KG1 (cell line): Measurements from ENCODE around the gene MCF2L2.

Experiments
- DNase-seq: peaks from one replicate; lab custom pipeline; 2025; lab: John Stamatoyannopoulos, UW

The MCF2L2 gene

DNA sequence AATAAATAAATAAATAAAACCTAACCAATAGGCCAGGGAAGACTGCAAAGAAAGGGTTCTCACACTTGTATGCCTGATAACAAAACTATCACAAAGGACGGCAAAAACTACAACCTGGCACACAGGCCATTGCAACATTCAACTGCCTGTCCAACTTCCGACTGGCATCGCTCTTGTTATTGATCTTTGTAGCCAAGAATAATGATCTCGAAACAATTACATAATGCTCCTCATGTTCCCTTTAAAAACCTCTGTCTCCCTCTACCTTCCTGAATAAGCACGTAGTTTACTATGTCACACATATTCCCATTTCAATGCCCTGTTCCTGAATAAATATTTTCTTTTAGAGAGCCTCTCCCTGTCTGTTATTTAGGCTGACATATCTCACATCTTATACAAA lies 101.1 kb downstream of the MCF2L2 start:
- DNase-seq = no peak

DNA sequence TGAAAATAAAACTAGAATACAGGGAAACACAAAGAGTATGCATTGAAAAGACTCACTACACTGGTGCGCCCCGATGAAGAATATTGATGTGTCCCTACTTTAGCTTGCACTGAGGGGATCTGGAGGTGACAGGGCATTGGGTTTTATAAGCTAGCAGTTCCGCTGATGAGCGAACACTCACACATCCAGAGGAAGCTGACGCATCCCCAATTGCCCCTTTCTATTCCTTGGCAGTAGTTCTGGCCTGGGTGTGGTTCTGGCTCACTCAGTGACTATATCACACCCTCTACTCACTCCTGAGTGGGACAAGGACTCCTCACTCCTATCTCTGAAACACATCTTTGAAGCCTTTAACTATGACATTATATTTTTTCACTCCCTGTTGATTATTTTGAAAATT lies 104.3 kb downstream of the MCF2L2 start:
- DNase-seq = no peak

GRCh38 chr3:183319371-183319770 lies 109.0 kb downstream of the MCF2L2 start:
- no peak for DNase-seq

- no peak for DNase-seq
Measured at GRCh38 chr3:183318877-183319276, 109.5 kb downstream of the MCF2L2 start.

DNA sequence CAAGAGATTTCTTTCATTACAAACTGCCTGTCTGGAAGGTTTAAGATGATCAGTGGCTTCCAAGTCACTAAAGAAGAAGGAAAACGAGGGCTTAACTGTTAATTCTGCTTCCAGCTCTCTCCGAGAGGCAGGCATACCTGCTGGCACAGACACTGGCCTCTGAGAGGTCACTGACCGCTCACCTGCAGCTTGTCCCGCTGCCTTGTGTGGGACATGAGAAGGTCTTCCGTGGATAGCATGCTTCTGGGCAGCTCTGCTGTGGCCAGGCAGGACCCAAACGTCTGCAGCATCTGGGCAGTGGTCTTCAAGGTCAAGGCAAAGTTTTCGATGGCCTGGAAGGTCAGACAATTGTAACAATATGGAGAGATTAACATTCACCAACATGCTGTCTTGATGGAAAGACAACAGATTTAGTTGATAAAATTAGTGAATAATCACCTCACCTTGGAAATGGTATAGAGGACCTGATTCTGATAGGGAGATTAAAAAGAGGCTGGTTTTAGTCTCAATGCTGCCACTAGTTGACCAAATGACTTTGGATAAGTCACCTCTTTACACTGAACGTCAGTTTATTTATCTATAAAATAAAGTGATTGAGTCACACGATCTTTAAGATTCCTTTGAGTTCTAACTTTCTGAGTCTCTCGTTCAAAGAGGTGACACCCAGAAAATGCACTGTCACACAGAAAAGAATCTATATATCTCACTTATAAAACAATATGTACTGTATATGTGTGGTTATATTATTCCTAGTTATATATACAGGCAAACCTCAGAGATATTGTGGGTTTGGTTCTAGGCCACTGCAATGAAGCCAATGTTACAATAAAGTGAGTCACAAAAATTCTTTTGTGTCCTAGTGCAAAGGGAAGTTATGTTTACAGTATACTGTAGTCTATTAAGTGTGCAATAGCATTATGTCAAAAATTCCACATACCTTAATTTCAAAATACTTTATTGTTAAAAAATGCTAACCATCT lies 110.2 kb downstream of the MCF2L2 start:
- no peak for DNase-seq

DNA sequence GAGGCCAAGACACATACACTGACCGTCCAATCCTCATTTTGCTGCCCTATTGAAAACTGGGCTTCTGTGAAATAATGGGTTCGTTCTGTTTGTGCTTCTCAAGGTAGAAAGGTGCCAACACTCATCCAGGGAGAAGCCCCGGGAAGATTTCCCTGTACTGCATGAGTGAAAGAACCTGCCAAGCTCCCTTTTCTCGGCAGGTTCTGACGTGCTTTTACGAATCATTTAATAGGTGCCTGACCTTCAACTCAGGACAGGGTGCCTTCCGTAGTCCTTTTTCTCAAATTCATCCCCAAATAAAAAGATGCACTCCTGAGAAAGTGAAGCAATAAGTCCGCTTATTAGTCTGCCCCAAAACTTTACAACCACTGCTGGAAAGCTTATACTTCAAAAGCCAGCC lies 111.1 kb downstream of the MCF2L2 start:
- DNase-seq = no peak

- no peak for DNase-seq
Measured at GRCh38 chr3:183315739-183316138, 112.7 kb downstream of the MCF2L2 start.

DNA sequence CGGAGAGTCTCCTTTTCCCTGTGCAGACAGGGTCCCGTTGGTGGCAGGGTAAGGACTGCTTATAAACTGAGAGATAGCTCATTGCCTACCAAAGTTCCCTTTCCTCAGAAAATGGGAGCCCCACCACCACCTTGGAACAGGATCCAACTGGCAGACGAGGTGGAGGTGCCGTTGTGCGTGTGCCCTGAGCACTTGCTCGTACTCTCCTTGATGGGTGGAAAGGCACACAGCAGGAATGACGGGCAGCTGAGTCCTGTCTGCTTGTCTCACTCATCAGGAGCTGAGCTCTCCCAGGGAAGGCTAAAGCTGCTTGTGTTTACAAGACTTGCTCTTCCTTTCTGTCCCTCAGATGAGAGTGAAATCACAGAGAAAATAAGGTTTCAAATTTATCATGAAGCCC lies 114.7 kb downstream of the MCF2L2 start:
- no peak for DNase-seq

- no peak for DNase-seq
Measured at GRCh38 chr3:183313351-183313750, 115.1 kb downstream of the MCF2L2 start.

DNA sequence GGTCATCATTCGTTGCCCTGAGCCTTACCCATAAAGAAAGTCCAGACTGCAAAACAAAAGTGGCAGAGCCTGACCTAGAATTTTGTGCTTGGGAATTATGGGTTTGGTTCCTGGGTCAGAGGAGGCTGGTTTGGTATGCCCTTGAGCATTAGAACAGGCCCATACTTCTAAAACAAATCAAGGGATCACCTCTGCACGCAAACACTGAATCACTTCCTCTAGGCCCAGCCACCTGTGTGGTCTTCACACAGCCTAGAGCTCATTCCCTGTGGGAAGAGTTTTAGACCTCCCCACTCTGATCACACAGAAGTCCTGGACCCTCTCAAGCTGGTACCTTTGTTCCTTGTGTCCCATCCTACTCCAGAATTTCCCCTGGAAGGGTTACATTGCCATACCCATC lies 116.0 kb downstream of the MCF2L2 start:
- DNase-seq = no peak

GRCh38 chr3:183310936-183311335 lies 117.5 kb downstream of the MCF2L2 start:
- DNase-seq = no peak

DNA sequence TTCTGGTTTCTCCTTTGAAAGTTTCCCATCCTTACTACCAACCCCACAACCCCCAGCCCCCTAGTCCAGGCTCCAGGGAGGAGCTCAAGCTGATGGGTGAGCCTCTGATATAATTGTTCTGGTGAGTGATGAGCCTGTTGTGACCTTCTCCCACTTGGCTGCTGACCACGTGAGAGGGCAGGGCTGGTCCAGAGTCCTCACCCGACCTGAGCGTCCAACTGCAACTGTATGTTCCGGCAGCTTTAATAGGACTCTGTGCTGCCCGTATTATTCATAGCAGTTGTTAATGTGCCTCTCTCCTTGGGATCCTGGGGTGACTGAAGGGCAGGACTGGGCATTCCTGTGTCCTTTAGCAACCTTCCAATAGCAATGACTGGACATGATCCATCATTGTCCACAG lies 119.1 kb downstream of the MCF2L2 start:
- DNase-seq = no peak

DNA sequence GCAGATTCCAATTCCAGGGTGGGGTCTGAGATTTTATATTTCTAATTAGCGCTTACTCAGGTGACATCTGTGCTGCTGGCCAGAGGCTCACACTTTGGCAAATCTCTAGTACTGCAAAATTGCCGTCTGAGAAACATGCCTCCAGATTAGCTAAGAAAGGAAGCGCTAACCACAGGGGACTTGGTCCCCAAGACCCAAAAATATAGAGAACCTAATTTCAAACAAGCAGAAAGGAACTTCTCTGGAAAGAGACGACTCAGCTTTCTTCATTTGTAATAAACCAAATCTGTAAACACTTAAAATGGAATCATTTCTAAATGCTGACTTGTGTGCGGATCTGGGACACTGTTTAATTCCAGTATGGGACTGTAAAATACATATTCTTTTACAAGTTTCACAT lies 119.7 kb downstream of the MCF2L2 start:
- no peak for DNase-seq

DNA sequence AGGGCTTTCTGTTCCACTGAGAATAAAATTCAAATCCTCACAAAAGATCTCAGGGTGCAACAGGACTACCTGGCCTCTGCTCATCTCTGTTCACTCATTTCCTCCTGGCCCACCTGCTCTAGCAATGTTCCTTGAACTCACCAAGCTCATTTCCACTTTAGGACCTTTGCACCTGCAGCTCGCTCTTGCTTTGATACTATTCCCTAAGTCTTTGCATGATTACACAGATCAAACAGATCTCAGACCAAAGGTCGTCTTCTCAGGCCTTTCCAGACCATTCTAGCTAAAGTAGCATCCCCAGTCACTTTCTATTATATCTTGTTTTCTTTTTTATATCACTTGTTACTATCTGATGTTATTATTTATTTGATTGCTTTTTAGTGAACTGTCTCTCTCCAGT lies 120.7 kb downstream of the MCF2L2 start:
- no peak for DNase-seq

DNA sequence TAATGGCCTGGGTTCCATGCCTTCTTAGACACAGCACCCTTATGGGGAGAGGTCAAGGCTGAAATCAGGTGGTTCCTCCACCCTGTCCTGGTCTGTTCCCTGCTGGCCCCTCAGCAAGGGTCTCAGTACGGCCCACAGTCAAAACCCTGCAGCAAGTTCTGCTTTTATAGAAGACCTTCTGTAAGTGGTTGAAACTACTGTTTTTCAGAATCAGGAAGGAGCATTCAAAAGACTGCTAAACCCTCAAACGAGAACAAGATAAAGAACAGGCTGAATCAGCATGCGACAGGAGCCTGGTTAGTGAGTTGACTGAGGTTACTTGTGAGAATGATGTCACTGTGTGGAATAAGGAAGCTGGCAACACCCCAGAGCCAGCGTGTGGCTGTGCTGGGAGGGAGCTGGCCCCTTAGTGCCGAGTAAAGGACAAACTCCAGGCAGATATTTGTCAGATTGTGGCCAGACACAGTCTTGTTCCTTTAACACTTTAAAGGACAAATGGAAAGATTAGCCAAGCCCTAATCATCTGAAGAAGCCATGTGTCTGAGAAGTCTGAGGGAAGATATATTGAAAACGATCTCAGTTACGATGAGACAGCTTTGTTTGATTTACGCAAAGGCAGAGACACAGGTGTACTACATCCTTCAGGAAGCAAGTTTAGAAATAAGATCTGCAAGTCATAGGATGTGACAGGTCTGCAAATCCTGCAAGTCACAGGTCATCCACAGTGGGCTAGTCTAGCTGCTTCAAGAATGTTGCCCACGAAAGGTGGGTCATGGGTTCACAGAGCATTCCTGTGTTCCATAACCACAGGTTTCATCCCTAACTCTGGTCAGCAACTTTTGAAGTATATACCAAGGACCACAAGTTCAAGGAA lies 121.4 kb downstream of the MCF2L2 start:
- peak; percentile 56 for DNase-seq

- DNase-seq = no peak
Measured at GRCh38 chr3:183303690-183304089, 124.7 kb downstream of the MCF2L2 start.

DNA sequence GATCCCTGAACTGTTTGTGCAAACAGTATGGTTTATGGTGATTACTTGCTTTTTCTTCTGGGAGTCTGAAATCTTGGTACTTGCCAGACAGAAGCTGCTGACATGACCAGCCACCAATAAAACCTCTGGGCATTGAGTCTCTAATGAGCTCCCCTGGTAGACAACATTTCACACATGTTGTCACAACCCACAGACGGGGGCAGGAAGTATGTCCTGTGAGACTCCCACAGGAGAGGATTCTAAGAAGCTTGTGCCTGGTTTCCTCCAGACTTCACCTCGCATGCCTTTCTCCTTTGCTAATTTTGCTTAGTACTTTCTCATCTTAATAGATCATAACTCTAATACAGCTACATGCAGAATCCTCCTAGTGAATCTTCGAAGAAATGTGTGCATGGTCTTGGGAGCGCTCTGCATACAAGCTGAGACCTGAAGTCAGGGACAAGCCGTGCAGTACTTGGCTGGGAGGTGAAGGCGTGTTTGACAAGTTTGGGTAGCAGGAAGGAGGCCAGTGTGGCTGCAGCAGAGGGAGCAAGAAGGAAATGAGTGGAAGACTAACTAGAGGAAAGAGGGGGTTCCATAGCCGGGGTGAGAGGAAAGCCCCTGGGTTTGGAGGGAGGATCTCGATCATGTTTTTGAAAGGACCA lies 126.4 kb downstream of the MCF2L2 start:
- DNase-seq = no peak

GRCh38 chr3:183300996-183301562 lies 127.3 kb downstream of the MCF2L2 start:
- DNase-seq = no peak

DNA sequence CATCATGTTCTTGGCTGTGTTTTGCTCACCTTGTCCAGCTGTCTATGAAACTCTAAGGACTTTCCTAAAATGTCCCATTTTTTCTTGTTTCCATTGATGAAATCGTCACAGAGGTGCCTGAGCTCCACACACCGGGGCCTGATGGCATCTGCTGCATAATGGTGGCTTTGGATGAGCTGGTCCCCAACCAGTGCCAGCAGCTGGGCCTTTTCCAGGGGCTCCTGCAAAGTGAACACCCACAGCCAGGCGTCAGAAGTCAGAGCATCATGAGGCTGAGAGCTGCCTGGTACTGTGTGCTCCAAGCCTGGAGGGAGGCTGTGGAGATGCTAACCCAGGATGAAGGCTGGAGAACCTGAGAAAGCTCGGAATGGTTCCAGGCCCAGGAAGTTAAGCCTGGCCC lies 128.4 kb downstream of the MCF2L2 start:
- DNase-seq = no peak

DNA sequence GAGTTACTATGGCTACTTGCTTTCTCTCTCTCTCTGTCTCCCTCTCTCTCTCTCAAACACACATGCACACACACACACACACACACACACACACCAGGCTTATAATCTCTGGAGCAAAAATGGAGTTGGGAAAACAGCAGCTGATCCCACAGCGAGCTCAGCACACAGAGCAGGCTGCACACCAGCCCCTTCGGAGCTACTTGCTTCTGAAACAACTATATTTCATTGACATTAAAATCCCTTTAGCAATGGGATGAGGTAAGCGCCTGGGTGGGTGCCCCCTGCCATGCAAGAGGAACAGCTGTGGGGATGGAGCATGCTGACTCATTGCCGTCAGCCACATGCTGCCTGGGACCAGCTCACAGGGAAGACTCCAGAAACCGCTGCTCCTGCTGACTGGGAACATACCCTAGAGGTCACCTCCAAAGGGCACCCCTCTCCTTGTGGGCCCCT lies 129.7 kb downstream of the MCF2L2 start:
- DNase-seq = no peak

- DNase-seq = no peak
Measured at GRCh38 chr3:183296944-183297343, 131.5 kb downstream of the MCF2L2 start.

- peak; percentile 20 for DNase-seq
Measured at GRCh38 chr3:183295211-183295610, 133.2 kb downstream of the MCF2L2 start.
